IMR-90 (cell line): ENCODE data around the gene TAGLN. TPM values are rescaled to one million over a fixed set of nuclear protein-coding genes. Genes with fewer than 3 reads are reported as not detected.

Experiments
- ATAC-seq: fragments of 200-7000 bp; cut with Tn5 transposase; 2 replicates; pipeline ENCODE4 v1.9.1; 2020; ENCODE audit warnings: low read depth, mild to moderate bottlenecking, moderate library complexity
- BruUV-seq: library from RNA; stranded (reverse); fragments of 400-500 nt; replicated peaks from 2 replicates; lab custom pipeline; 2021; lab: Mats Ljungman, UMichigan
- CTCF ChIA-PET: fragments of 300-600 bp; formaldehyde crosslinking; extraction: SDS; loops from one replicate; lab custom pipeline; 2021; ENCODE audit warnings: antibody characterized with exemption; lab: Yijun Ruan, JAX
- POLR2A ChIA-PET: fragments of 300-600 bp; sonication (Branson Sonifier 250); formaldehyde crosslinking; loops from one replicate; lab custom pipeline; 2022; ENCODE audit warnings: antibody characterized with exemption; ENCODE audit not compliant: unreplicated experiment; lab: Charles Lee
- DNase-seq: peaks from one replicate; pipeline ENCODE4 v3.0.0; 2013
- H2AFZ ChIP-seq: replicated peaks from 2 replicates; pipeline ENCODE3; 2013; ENCODE audit warnings: low read length, mild to moderate bottlenecking; ENCODE audit not compliant: poor library complexity
- H2AK5ac ChIP-seq: 2 replicates; pipeline ENCODE4 v1.6.1; 2013; ENCODE audit warnings: low read depth, low read length, inconsistent platforms
- H2AK9ac ChIP-seq: replicated peaks from 2 replicates; pipeline ENCODE3; 2013; ENCODE audit warnings: mild to moderate bottlenecking, low read depth, low read length, moderate library complexity; ENCODE audit not compliant: poor library complexity
- H2BK120ac ChIP-seq: 2 replicates; pipeline ENCODE4 v1.6.1; 2013; ENCODE audit warnings: low read depth, low read length, inconsistent platforms
- H2BK15ac ChIP-seq: 3 replicates; pipeline ENCODE4 v1.6.1; 2013; ENCODE audit warnings: low read depth, low read length, inconsistent platforms
- H2BK20ac ChIP-seq: 2 replicates; pipeline ENCODE4 v1.6.1; 2013; ENCODE audit warnings: low read depth, mild to moderate bottlenecking, inconsistent platforms, low read length, moderate library complexity
- H2BK5ac ChIP-seq: 2 replicates; pipeline ENCODE4 v1.6.1; 2013; ENCODE audit warnings: mild to moderate bottlenecking, low read depth, low read length, inconsistent platforms; ENCODE audit not compliant: poor library complexity, severe bottlenecking
- H3K14ac ChIP-seq: replicated peaks from 2 replicates; pipeline ENCODE4 v1.6.1; 2013; ENCODE audit warnings: low read depth, low read length, inconsistent platforms
- H3K18ac ChIP-seq: 2 replicates; pipeline ENCODE4 v1.6.1; 2013; ENCODE audit warnings: low read depth, low read length, control low read depth
- H3K23ac ChIP-seq: 2 replicates; pipeline ENCODE4 v1.6.1; 2013; ENCODE audit warnings: low read depth, low read length, inconsistent platforms
- H3K27ac ChIP-seq: 2 replicates; pipeline ENCODE4 v1.5.1; 2013; ENCODE audit warnings: mild to moderate bottlenecking, control low read depth, low read length; ENCODE audit not compliant: insufficient read depth
- H3K27me3 ChIP-seq: 2 replicates; pipeline ENCODE4 v1.6.1; 2013; ENCODE audit warnings: low read length; ENCODE audit not compliant: control insufficient read depth, insufficient read depth
- H3K36me3 ChIP-seq: 2 replicates; pipeline ENCODE4 v1.6.1; 2013; ENCODE audit warnings: low read length, mixed read lengths; ENCODE audit not compliant: control insufficient read depth, insufficient read depth
- H3K4ac ChIP-seq: 2 replicates; pipeline ENCODE4 v1.6.1; 2013; ENCODE audit warnings: low read depth, low read length, inconsistent platforms
- H3K4me1 ChIP-seq: 2 replicates; pipeline ENCODE4 v1.6.1; 2013; ENCODE audit warnings: low read length, mixed read lengths; ENCODE audit not compliant: control insufficient read depth, insufficient read depth
- H3K4me2 ChIP-seq: 2 replicates; pipeline ENCODE4 v1.6.1; 2013; ENCODE audit warnings: low read depth, mild to moderate bottlenecking, control low read depth, low read length, moderate library complexity
- H3K4me3 ChIP-seq: 2 replicates; pipeline ENCODE4 v1.5.1; 2013; ENCODE audit warnings: low read depth, mild to moderate bottlenecking, control low read depth, low read length, moderate library complexity; ENCODE audit not compliant: insufficient read depth
- H3K56ac ChIP-seq: 2 replicates; pipeline ENCODE4 v1.6.1; 2013; ENCODE audit warnings: low read length, inconsistent platforms; ENCODE audit not compliant: insufficient read depth; ENCODE audit errors: extremely low read depth
- H3K79me1 ChIP-seq, 2 experiments: 2 replicates each; pipeline ENCODE4 v1.6.1; 2013; ENCODE audit warnings: low read length in 2 of 2, inconsistent platforms in 1 of 2, low read depth in 1 of 2
- H3K9ac ChIP-seq: 2 replicates; pipeline ENCODE4 v1.6.1; 2013; ENCODE audit warnings: low read depth, low read length, control low read depth
- H3K9me1 ChIP-seq: 2 replicates; pipeline ENCODE4 v1.6.1; 2013; ENCODE audit warnings: low read length, inconsistent platforms; ENCODE audit not compliant: insufficient read depth
- H3K9me3 ChIP-seq: 2 replicates; pipeline ENCODE4 v1.6.1; 2013; ENCODE audit warnings: low read length; ENCODE audit not compliant: control insufficient read depth, insufficient read depth
- H4K20me1 ChIP-seq: 2 replicates; pipeline ENCODE4 v1.6.1; 2013; ENCODE audit warnings: low read length, inconsistent platforms; ENCODE audit not compliant: insufficient read depth
- H4K5ac ChIP-seq: 2 replicates; pipeline ENCODE4 v1.6.1; 2013; ENCODE audit warnings: mild to moderate bottlenecking, low read depth, low read length, control low read depth
- H4K8ac ChIP-seq, 2 experiments: 2 replicates each; pipeline ENCODE4 v1.6.1; 2013; ENCODE audit warnings: low read depth in 2 of 2, low read length in 2 of 2, control low read depth in 1 of 2, inconsistent platforms in 1 of 2
- H4K91ac ChIP-seq: 2 replicates; pipeline ENCODE4 v1.6.1; 2013; ENCODE audit warnings: low read depth, low read length, inconsistent platforms; ENCODE audit not compliant: insufficient read depth
- BHLHE40 ChIP-seq: fragments of 150-350 bp; IDR thresholded peaks from 2 replicates; pipeline ENCODE4 v1.6.1; 2016; ENCODE audit warnings: mild to moderate bottlenecking, low read depth, low read length
- FOS ChIP-seq: fragments of 150-350 bp; IDR thresholded peaks from 2 replicates; pipeline ENCODE4 v1.6.1; 2016; ENCODE audit warnings: low read depth, low read length
- MAZ ChIP-seq: IDR thresholded peaks from 2 replicates; pipeline ENCODE4 v1.6.1; 2012; ENCODE audit warnings: low read depth, mild to moderate bottlenecking, low read length, improper control_type of control experiment, moderate library complexity, borderline replicate concordance
- NFE2L2 ChIP-seq: fragments of 150-350 bp; IDR thresholded peaks from 2 replicates; pipeline ENCODE4 v1.6.1; 2016; ENCODE audit warnings: low read depth, mild to moderate bottlenecking, low read length
- POLR2A ChIP-seq: IDR thresholded peaks from 2 replicates; pipeline ENCODE4 v1.6.1; 2012; ENCODE audit warnings: mild to moderate bottlenecking, low read depth, low read length
- RFX5 ChIP-seq: IDR thresholded peaks from 2 replicates; pipeline ENCODE4 v1.8.0; 2012; ENCODE audit warnings: low read depth, mild to moderate bottlenecking, low read length, moderate library complexity
- SMC3 ChIP-seq: fragments of 150-350 bp; IDR thresholded peaks from 2 replicates; pipeline ENCODE4 v1.6.1; 2016; ENCODE audit warnings: low read depth, mild to moderate bottlenecking, antibody characterized with exemption, low read length, moderate library complexity
- whole genome bisulfite sequencing, 2 experiments: methylation state at CpG; one replicate each; pipeline versions ENCODE4 v1.1.5 to v1.1.7; 2013; ENCODE audit warnings: missing lambda C conversion rate in 2 of 2; ENCODE audit not compliant: insufficient read length in 1 of 2; ENCODE audit errors: extremely low coverage in 2 of 2; 5-methylcytosine and 5-hydroxymethylcytosine counted together
- dilution Hi-C: fragments of 300-500 bp; cut with HindIII; formaldehyde crosslinking; loops from one replicate; pipeline ENCODE4 v1.14.3; 2018; ENCODE audit warnings: low sequenced_read_pairs; ENCODE audit not compliant: unreplicated experiment
- in situ Hi-C: fragments of 300-500 bp; cut with MboI; formaldehyde crosslinking; loops from 3 replicates; pipeline ENCODE4 v1.14.3; 2019; ENCODE audit warnings: low sequenced_read_pairs, inconsistent platforms, mixed read lengths
- intact Hi-C: fragments of 100-400 bp; cut with micrococcal nuclease; formaldehyde crosslinking; loops from 2 replicates; pipeline ENCODE4 v1.10.0; 2022
- polyA plus RNA-seq, 3 experiments: library from polyadenylated mRNA; depleted of rRNA; stranded (reverse); fragments of >200 nt; gene quantifications; 2 replicates each; pipeline ENCODE4 v1.2.3, GENCODE V29; 2012; ENCODE audit warnings: low replicate concordance in 1 of 3
- total RNA-seq: library from RNA; depleted of rRNA; stranded (reverse); fragments of >200 nt; gene quantifications from 2 replicates; pipeline ENCODE4 v1.2.3, GENCODE V29; 2012
- TF ChIP-seq, protein P1 (sequence below): conservative IDR thresholded peaks from 2 replicates; pipeline ENCODE4 v1.5.1; 2012; ENCODE audit warnings: mild to moderate bottlenecking, low read depth, low read length, improper control_type of control experiment

TAGLN gene
- total and polyA plus RNA-seq, 2 of the 4 experiments (the other 2 are of a cell fraction), result 2,558 to 3,760 TPM

DNA sequence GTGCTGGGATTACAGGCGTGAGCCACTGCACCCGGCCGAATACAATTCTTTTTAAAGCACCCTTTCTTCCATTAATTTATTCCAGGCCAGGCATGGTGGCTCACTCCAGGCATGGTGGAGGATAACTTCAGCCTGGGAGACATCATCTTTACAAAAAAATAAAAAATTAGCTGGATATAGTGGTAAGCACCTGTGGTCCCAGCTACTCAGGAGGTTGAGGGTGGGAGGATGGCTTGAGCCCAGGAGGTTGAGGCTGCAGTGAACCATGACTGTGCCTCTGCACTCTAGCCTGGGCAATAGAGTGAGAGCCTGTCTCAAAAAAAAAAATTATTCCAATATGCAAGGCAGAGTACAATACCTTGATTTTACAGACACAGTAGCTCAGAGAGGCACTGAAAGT, 11.4 kb downstream of the TAGLN start:
- Histone ChIP-seq H3K18ac (no peak overlapping the region), H3K56ac (no peak overlapping the region), H4K20me1 (no peaks in the 10 kb centered on the region), H2AK9ac (no peak overlapping the region), H3K9me1 (no peaks in the 10 kb centered on the region), H4K91ac (no peak overlapping the region), H3K79me1 (peaks cover 0 to 9% of the 10 kb centered on the region in 2 experiments; a peak in 1 of 4 replicates), H3K23ac (no peak overlapping the region), H3K27ac (no peak overlapping the region; the same call in 1 of the 2 replicates), H3K4me1 (no peaks in the 10 kb centered on the region; the same call in 1 of the 2 replicates), H3K14ac (no peak overlapping the region), H3K4me2 (no peak overlapping the region), H3K9ac (no peak overlapping the region), H4K5ac (no peak overlapping the region), H2BK15ac (no peak overlapping the region), H2BK5ac (no peak overlapping the region), H2AK5ac (no peak overlapping the region), H2BK120ac (no peak overlapping the region), H3K9me3 (no peaks in the 10 kb centered on the region), H3K27me3 (no peaks in the 10 kb centered on the region), H2AFZ (no peak overlapping the region), H3K4me3 (no peak overlapping the region), H2BK20ac (no peak overlapping the region), H4K8ac (no peak overlapping the region), H3K4ac (no peak overlapping the region), H3K36me3 (peaks cover 17% of the 10 kb centered on the region)
- ATAC-seq (no peak), DNase-seq (no peak)
- dilution Hi-C loops (no loop called here), intact Hi-C loops (no loop called here), in situ Hi-C loops (no loop called here)
- ChIA-PET POLR2A (no interaction called here), CTCF (interaction anchor here (1.6 kb wide), 1 partner anchor 10 kb away, joined by 3 read pairs; no protein-coding TSS in a partner anchor)
- TF ChIP-seq MAZ (no peak), NFE2L2 (no peak), FOS (no peak), SMC3 (no peak), POLR2A (peak; percentile 33), RFX5 (no peak), BHLHE40 (no peak)
- TF ChIP-seq, protein P1, sequence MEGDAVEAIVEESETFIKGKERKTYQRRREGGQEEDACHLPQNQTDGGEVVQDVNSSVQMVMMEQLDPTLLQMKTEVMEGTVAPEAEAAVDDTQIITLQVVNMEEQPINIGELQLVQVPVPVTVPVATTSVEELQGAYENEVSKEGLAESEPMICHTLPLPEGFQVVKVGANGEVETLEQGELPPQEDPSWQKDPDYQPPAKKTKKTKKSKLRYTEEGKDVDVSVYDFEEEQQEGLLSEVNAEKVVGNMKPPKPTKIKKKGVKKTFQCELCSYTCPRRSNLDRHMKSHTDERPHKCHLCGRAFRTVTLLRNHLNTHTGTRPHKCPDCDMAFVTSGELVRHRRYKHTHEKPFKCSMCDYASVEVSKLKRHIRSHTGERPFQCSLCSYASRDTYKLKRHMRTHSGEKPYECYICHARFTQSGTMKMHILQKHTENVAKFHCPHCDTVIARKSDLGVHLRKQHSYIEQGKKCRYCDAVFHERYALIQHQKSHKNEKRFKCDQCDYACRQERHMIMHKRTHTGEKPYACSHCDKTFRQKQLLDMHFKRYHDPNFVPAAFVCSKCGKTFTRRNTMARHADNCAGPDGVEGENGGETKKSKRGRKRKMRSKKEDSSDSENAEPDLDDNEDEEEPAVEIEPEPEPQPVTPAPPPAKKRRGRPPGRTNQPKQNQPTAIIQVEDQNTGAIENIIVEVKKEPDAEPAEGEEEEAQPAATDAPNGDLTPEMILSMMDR, result no peak
- WGBS, 2 experiments, result no CpG with 5 or more reads among the region's 3 CpGs
- no TSS peak for BruUV-seq
